Measurements from ENCODE around the gene KIF18A.
"Not testable (repeated sequence)": the region's sequence is repeated elsewhere in the genome, so short reads cannot be mapped to it uniquely, and the experiment has no call there.

KIF18A gene

GRCh38 chr11:28106353-28107043 is 1.5 kb downstream of the KIF18A start:
- DNase-seq: no peak

GRCh38 chr11:28105869-28106268 is 2.1 kb downstream of the KIF18A start:
- DNase-seq: no peak

GRCh38 chr11:28104984-28105383 is 3.0 kb downstream of the KIF18A start:
- DNase-seq: no peak

- DNase-seq: no peak
Measured at GRCh38 chr11:28104425-28104824, 3.5 kb downstream of the KIF18A start.

- not testable (repeated sequence) for DNase-seq
Measured at GRCh38 chr11:28102300-28102699, 5.7 kb downstream of the KIF18A start.

GRCh38 chr11:28100665-28101064 is 7.3 kb downstream of the KIF18A start:
- DNase-seq: no peak

- DNase-seq: no peak
Measured at GRCh38 chr11:28099715-28100114, 8.2 kb downstream of the KIF18A start.

- no peak for DNase-seq
Measured at GRCh38 chr11:28098257-28098656, 9.7 kb downstream of the KIF18A start.

- no peak for DNase-seq
Measured at GRCh38 chr11:28092786-28093185, 15.2 kb downstream of the KIF18A start.

GRCh38 chr11:28090052-28090749 is 17.8 kb downstream of the KIF18A start:
- DNase-seq: no peak

- no peak for DNase-seq
Measured at GRCh38 chr11:28089378-28089777, 18.6 kb downstream of the KIF18A start.

GRCh38 chr11:28087693-28088092 is 20.3 kb downstream of the KIF18A start:
- not testable (repeated sequence) for DNase-seq

- not testable (repeated sequence) for DNase-seq
Measured at GRCh38 chr11:28087192-28087591, 20.8 kb downstream of the KIF18A start.

- DNase-seq: no peak
Measured at GRCh38 chr11:28086569-28086968, 21.4 kb downstream of the KIF18A start.

- no peak for DNase-seq
Measured at GRCh38 chr11:28083118-28083517, 24.8 kb downstream of the KIF18A start.

GRCh38 chr11:28077521-28077920 is 30.4 kb downstream of the KIF18A start:
- no peak for DNase-seq

- DNase-seq: no peak
Measured at GRCh38 chr11:28072321-28072720, 35.6 kb downstream of the KIF18A start.

- DNase-seq: no peak
Measured at GRCh38 chr11:28071305-28071704, 36.7 kb downstream of the KIF18A start.

GRCh38 chr11:28058333-28058732 is 49.6 kb downstream of the KIF18A start:
- DNase-seq: no peak

GRCh38 chr11:28054821-28055220 is 53.1 kb downstream of the KIF18A start:
- no peak for DNase-seq

GRCh38 chr11:28049338-28050216 is 58.4 kb downstream of the KIF18A start:
- no peak for DNase-seq

GRCh38 chr11:28048812-28049211 is 59.1 kb downstream of the KIF18A start:
- no peak for DNase-seq

GRCh38 chr11:28043930-28044709 is 63.8 kb downstream of the KIF18A start:
- no peak for DNase-seq

Data from hematopoietic multipotent progenitor cell treated with erythropoietin and hydrocortisone succinate and interleukin-3 and kit ligand, for 6 days (in vitro differentiated cells).